KMS-11 (cell line): ENCODE data around the gene SLC24A5.

ENCODE experiments used
- H2AFZ ChIP-seq: fragments of 200-600 bp; sonication (generic); 2 replicates; pipeline ENCODE4 v1.6.1; 2016; ENCODE audit warnings: antibody characterized with exemption, mixed run types, low read depth
- H3K27ac ChIP-seq: fragments of 200-600 bp; sonication (generic); 2 replicates; pipeline ENCODE4 v1.6.1; 2016; ENCODE audit warnings: mild to moderate bottlenecking, mixed run types
- H3K27me3 ChIP-seq: fragments of 200-600 bp; sonication (generic); 2 replicates; pipeline ENCODE4 v1.6.1; 2017; ENCODE audit warnings: mild to moderate bottlenecking, low read depth, mixed run types, moderate library complexity; ENCODE audit not compliant: insufficient read depth
- H3K36me3 ChIP-seq: fragments of 200-600 bp; sonication (generic); 2 replicates; pipeline ENCODE4 v1.6.1; 2017; ENCODE audit warnings: mild to moderate bottlenecking, mixed run types; ENCODE audit not compliant: insufficient read depth
- H3K4me1 ChIP-seq: fragments of 200-600 bp; sonication (generic); 2 replicates; pipeline ENCODE4 v1.6.1; 2016; ENCODE audit warnings: mild to moderate bottlenecking, low read depth, mixed run types; ENCODE audit not compliant: poor library complexity, severe bottlenecking
- H3K4me2 ChIP-seq: fragments of 200-600 bp; sonication (generic); 2 replicates; pipeline ENCODE4 v1.7.0; 2016; ENCODE audit warnings: mild to moderate bottlenecking, mixed run types
- H3K4me3 ChIP-seq: fragments of 200-600 bp; sonication (generic); IDR thresholded peaks from 2 replicates; pipeline ENCODE4 v1.6.1; 2017; ENCODE audit warnings: low read depth, low read length, mixed read lengths; ENCODE audit not compliant: insufficient read depth
- H3K79me2 ChIP-seq: fragments of 200-600 bp; sonication (generic); 2 replicates; pipeline ENCODE4 v1.6.1; 2016; ENCODE audit warnings: low read depth, mixed run types; ENCODE audit not compliant: insufficient read depth
- H3K9ac ChIP-seq: fragments of 200-600 bp; sonication (generic); 2 replicates; pipeline ENCODE4 v1.6.1; 2016; ENCODE audit warnings: mild to moderate bottlenecking, mixed run types
- H4K20me1 ChIP-seq: fragments of 200-600 bp; sonication (generic); 2 replicates; pipeline ENCODE4 v1.6.1; 2016; ENCODE audit warnings: mild to moderate bottlenecking, mixed run types; ENCODE audit not compliant: insufficient read depth
- CTCF ChIP-seq: fragments of 200-600 bp; sonication (generic); conservative IDR thresholded peaks from 2 replicates; pipeline ENCODE4 v1.6.1; 2017; ENCODE audit warnings: low read depth, mild to moderate bottlenecking, antibody characterized with exemption, low read length, moderate library complexity, mixed read lengths

Gene SLC24A5

GRCh38 chr15:48077616-48078184, 43.1 kb upstream of the SLC24A5 start:
- Histone ChIP-seq H4K20me1 (no peaks in the 10 kb centered on the region), H3K4me3 (no peak overlapping the region), H2AFZ (no peak overlapping the region), H3K79me2 (no peaks in the 10 kb centered on the region), H3K27ac (no peak overlapping the region), H3K27me3 (no peaks in the 10 kb centered on the region), H3K9ac (no peak overlapping the region), H3K4me2 (no peak overlapping the region), H3K4me1 (no peaks in the 10 kb centered on the region), H3K36me3 (no peaks in the 10 kb centered on the region)
- TF ChIP-seq CTCF: no peak

DNA sequence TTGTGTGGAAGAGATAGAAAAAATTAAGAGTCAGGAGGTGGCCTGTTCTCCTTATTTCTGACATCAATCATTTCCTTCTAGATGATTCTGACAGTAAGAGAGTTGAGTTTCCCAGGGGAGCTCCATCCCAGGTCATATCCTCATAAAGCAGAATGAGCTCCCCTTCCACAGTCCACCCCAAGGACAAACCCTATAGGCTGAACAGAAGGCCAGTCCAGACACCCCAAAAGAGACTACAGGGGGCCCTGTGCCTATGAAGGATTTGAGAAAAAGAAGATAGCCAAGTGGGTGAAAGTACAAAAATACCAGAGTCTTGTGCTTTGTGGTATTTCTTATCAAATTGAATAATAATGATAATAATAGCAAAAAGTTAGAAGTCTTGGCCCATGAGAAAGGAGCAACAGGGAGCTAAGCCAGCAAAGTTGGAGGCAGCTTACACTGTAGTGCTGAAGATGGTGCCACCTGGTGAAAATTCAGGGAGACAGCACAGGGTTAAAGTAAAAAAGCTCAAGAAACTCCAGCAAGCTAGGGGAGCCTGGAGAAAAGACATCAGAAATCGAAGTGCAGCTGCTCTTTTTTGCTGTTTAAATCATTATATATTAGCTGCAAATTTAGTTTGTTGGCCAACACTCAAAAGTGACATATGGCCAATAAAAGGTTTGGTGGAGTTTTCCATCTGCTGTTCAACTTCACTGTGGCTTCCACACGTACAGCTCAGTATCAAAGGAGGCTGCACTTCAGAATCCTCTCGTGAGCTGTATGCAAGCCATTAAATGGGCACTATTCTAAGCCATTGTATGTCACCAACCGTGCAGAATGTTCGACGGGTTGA, 35.8 kb upstream of the SLC24A5 start:
- Histone ChIP-seq H3K4me2 (no peak overlapping the region), H3K4me1 (no peaks in the 10 kb centered on the region), H3K27ac (no peak overlapping the region), H3K27me3 (no peaks in the 10 kb centered on the region), H3K79me2 (no peaks in the 10 kb centered on the region), H4K20me1 (no peaks in the 10 kb centered on the region), H3K36me3 (no peaks in the 10 kb centered on the region), H2AFZ (no peak overlapping the region), H3K9ac (no peak overlapping the region), H3K4me3 (no peak overlapping the region)
- TF ChIP-seq CTCF: peak; percentile 54

GRCh38 chr15:48085591-48085930, 35.2 kb upstream of the SLC24A5 start:
- Histone ChIP-seq H3K9ac (no peak overlapping the region), H3K4me2 (no peak overlapping the region), H3K27ac (no peak overlapping the region), H3K4me1 (no peaks in the 10 kb centered on the region), H3K27me3 (no peaks in the 10 kb centered on the region), H3K36me3 (no peaks in the 10 kb centered on the region), H4K20me1 (no peaks in the 10 kb centered on the region), H2AFZ (no peak overlapping the region), H3K79me2 (no peaks in the 10 kb centered on the region), H3K4me3 (no peak overlapping the region)
- TF ChIP-seq CTCF: no peak

DNA sequence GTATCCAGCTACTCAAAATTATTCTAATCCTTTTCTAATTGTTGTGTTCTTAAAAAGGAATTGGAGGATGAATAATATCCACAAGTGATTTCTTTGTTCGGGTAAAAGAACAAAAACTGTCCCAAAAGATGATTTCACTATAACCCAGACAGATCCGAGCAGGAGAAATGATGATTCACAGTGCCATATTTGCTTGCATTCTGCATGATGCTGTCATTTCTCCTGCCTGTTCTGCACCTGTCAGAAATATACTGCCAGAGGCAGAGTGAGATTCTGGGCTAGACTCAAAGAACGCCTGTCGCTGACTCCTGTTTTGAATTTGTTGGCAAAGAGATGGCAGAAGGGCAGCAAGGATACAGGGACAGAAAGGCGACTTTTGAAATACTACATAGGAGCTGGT, 34.7 kb upstream of the SLC24A5 start:
- Histone ChIP-seq H3K27ac (no peak overlapping the region), H3K4me3 (no peak overlapping the region), H2AFZ (no peak overlapping the region), H3K4me2 (no peak overlapping the region), H3K4me1 (no peaks in the 10 kb centered on the region), H3K27me3 (no peaks in the 10 kb centered on the region), H3K9ac (no peak overlapping the region), H3K79me2 (no peaks in the 10 kb centered on the region), H4K20me1 (no peaks in the 10 kb centered on the region), H3K36me3 (no peaks in the 10 kb centered on the region)
- no peak for TF ChIP-seq CTCF
